MG63 (cell line): ENCODE results near the gene SHROOM3. TPM values are rescaled to one million over a fixed set of nuclear protein-coding genes. Genes with fewer than 3 reads are reported as not detected.

Source experiments
- DNase-seq: peaks from one replicate; pipeline ENCODE4 v3.0.0-alpha.2; 2020
- H3K27me3 ChIP-seq: fragments of 250-450 bp; sonication (Bioruptor Pico); 2 replicates; pipeline ENCODE4 v1.5.1; 2020; ENCODE audit warnings: mild to moderate bottlenecking, moderate library complexity
- H3K36me3 ChIP-seq: fragments of 250-450 bp; sonication (Bioruptor Pico); 2 replicates; pipeline ENCODE4 v1.5.1; 2020; ENCODE audit warnings: mild to moderate bottlenecking, moderate library complexity
- H3K4me3 ChIP-seq: fragments of 250-450 bp; sonication (Bioruptor Pico); 2 replicates; pipeline ENCODE4 v1.5.1; 2020; ENCODE audit warnings: mild to moderate bottlenecking, moderate library complexity
- H3K9me3 ChIP-seq: fragments of 250-450 bp; sonication (Bioruptor Pico); 2 replicates; pipeline ENCODE4 v1.5.1; 2020; ENCODE audit warnings: mild to moderate bottlenecking, moderate library complexity
- total RNA-seq: library from RNA; depleted of rRNA; stranded (reverse); fragments of >200 nt; shearing (Covaris generic); gene quantifications from 2 replicates; pipeline ENCODE4 v1.2.3, GENCODE V29; 2014; ENCODE audit warnings: low replicate concordance; rRNA removed

The SHROOM3 gene
- total RNA-seq, 1 experiment from 2014 or later = 10.0 TPM

GRCh38 chr4:76803522-76803921 lies 368.5 kb downstream of the SHROOM3 start:
- Histone ChIP-seq H3K27me3 (no peaks in the 10 kb centered on the region), H3K4me3 (no peak overlapping the region), H3K9me3 (no peaks in the 10 kb centered on the region), H3K36me3 (no peaks in the 10 kb centered on the region)
- DNase-seq = peak; percentile 60

- Histone ChIP-seq H3K9me3 (no peaks in the 10 kb centered on the region), H3K36me3 (no peaks in the 10 kb centered on the region), H3K27me3 (no peaks in the 10 kb centered on the region), H3K4me3 (no peak overlapping the region)
- no peak for DNase-seq
These were observed 369.1 kb downstream of the SHROOM3 start for GRCh38 chr4:76804096-76804495.

GRCh38 chr4:76806346-76806745 lies 371.3 kb downstream of the SHROOM3 start:
- no peaks in the 10 kb centered on the region for H3K36me3 ChIP-seq
- no peaks in the 10 kb centered on the region for H3K9me3 ChIP-seq
- H3K4me3 ChIP-seq = no peak overlapping the region
- no peak for DNase-seq
- no peaks in the 10 kb centered on the region for H3K27me3 ChIP-seq

- no peak for DNase-seq
- H3K4me3 ChIP-seq = no peak overlapping the region
- no peaks in the 10 kb centered on the region for H3K36me3 ChIP-seq
- no peaks in the 10 kb centered on the region for H3K27me3 ChIP-seq
- H3K9me3 ChIP-seq = no peaks in the 10 kb centered on the region
These were observed 371.7 kb downstream of the SHROOM3 start for GRCh38 chr4:76806757-76807156.

DNA sequence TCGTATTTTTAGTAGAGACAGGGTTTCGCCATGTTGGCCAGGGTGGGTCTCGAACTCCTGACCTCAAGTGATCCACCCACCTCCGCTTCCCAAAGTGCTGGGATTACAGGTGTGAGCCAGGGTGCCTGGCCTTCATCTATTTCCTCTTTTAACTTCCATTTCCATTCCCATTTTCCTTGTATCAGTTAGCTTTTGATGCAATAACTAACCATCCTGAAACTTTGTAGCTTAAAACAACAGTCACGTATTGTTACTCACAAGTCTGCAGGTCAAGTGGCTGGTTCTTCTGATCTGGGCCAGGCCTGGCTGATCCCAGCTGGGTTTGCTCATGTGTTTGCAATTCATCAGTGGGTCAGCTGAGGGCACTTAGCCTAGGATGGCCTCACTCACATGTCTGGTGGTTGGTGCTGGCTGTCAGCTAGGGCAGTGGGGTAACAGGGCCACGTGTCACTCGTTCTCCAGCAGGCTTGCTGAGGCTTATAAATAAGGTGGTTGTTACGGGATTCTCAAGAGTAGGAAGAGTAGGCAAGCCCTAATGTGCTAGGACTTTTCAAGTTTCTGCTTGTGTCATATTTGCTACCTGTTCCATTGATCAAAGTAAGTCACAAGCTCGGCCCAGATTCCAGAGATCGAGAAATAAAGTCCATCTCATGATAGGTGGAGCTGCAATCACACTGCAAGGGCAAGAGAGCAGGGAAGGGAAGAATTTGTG lies 374.7 kb downstream of the SHROOM3 start:
- no peaks in the 10 kb centered on the region for H3K27me3 ChIP-seq
- no peaks in the 10 kb centered on the region for H3K36me3 ChIP-seq
- DNase-seq = no peak
- no peak overlapping the region for H3K4me3 ChIP-seq
- H3K9me3 ChIP-seq = no peaks in the 10 kb centered on the region

- DNase-seq = no peak
- Histone ChIP-seq H3K4me3 (no peak overlapping the region), H3K9me3 (no peaks in the 10 kb centered on the region), H3K27me3 (no peaks in the 10 kb centered on the region), H3K36me3 (no peaks in the 10 kb centered on the region)
These were observed 376.8 kb downstream of the SHROOM3 start for GRCh38 chr4:76811604-76812412.

DNA sequence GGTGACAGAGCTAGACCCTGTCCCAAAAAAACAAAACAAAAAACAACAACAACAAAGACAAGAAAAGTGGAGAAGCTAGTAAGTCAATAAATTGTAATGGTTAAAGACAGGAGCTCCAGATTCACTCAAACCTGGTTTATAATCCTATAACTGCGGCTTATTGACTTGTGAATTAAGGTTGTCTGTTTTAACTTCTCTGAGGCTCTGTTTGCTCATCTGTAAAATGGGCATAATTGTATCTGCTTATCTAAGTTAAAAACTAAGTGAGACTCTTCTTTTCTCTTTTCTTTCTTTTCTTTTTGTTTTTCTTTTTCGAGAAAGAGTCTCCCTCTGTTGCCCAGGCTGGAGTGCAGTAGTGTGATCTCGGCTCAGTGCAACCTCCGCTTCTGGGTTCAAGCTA lies 378.0 kb downstream of the SHROOM3 start:
- Histone ChIP-seq H3K36me3 (no peaks in the 10 kb centered on the region), H3K27me3 (no peaks in the 10 kb centered on the region), H3K4me3 (no peak overlapping the region), H3K9me3 (no peaks in the 10 kb centered on the region)
- no peak for DNase-seq

DNA sequence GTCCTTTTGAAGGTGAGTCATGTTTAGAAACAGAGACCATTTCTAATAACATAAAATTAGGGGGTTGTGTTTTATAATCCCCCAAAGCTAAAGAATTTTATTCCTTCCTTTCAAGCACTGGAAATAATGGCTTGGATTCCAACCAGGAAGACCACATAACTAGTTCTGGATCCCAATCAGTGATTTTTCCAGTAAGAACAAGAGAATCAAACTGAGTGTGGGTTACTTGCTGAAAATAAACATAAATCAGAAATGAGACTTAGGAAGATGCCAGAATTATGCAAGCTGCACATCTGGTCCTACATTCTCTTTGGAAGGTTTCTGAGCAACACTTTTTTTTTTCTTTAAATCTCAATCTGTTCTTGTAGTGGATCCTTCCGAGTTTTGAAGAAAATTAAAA lies 386.6 kb downstream of the SHROOM3 start:
- no peaks in the 10 kb centered on the region for H3K9me3 ChIP-seq
- no peak for DNase-seq
- H3K36me3 ChIP-seq = no peaks in the 10 kb centered on the region
- H3K4me3 ChIP-seq = no peak overlapping the region
- H3K27me3 ChIP-seq = no peaks in the 10 kb centered on the region

GRCh38 chr4:76822303-76822702 lies 387.3 kb downstream of the SHROOM3 start:
- DNase-seq = no peak
- no peak overlapping the region for H3K4me3 ChIP-seq
- H3K27me3 ChIP-seq = no peaks in the 10 kb centered on the region
- no peaks in the 10 kb centered on the region for H3K36me3 ChIP-seq
- H3K9me3 ChIP-seq = no peaks in the 10 kb centered on the region

- Histone ChIP-seq H3K4me3 (no peak overlapping the region), H3K27me3 (no peaks in the 10 kb centered on the region), H3K9me3 (no peaks in the 10 kb centered on the region), H3K36me3 (no peaks in the 10 kb centered on the region)
- DNase-seq = no peak
These were observed 388.5 kb downstream of the SHROOM3 start for GRCh38 chr4:76823495-76823894.

DNA sequence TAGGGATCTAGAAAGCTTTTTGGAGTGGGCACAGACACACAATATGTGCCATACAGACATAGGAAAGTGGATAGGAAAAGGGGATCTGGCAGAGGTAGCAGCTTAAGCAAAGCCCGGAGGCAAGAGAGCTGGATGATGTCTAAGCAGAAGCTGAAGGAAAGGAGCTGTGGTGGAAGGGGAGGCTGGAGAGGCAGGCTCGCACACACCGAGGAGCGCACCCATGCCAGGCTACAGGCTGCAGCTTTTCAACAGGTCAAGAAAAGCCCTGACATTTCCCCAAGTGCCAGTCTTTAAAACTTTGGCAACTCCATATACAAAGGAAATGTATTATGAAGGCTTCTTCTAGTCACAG lies 395.6 kb downstream of the SHROOM3 start:
- Histone ChIP-seq H3K27me3 (no peaks in the 10 kb centered on the region), H3K4me3 (no peak overlapping the region), H3K9me3 (no peaks in the 10 kb centered on the region), H3K36me3 (no peaks in the 10 kb centered on the region)
- DNase-seq = no peak

GRCh38 chr4:76830964-76831703 lies 396.1 kb downstream of the SHROOM3 start:
- no peak overlapping the region for H3K4me3 ChIP-seq
- no peaks in the 10 kb centered on the region for H3K9me3 ChIP-seq

GRCh38 chr4:76831711-76832373 lies 396.8 kb downstream of the SHROOM3 start:
- no peaks in the 10 kb centered on the region for H3K9me3 ChIP-seq
- H3K4me3 ChIP-seq = no peak overlapping the region
- H3K27me3 ChIP-seq = no peaks in the 10 kb centered on the region
- H3K36me3 ChIP-seq = no peaks in the 10 kb centered on the region
- no peak for DNase-seq

More at GRCh38 chr4:76830964-76831703, 396.1 kb downstream of the SHROOM3 start:
- Histone ChIP-seq H3K36me3 (no peaks in the 10 kb centered on the region), H3K27me3 (no peaks in the 10 kb centered on the region)
- DNase-seq = peak; percentile 64

Other genes with a start within 250 kb of the SHROOM3 start
- gene SCARB2, start 221.4 kb upstream of the SHROOM3 start, total RNA-seq = 37.9 and 44.7 TPM in 2 replicates
- 0.16 TPM in 1 of 2 replicates, not detected in the other for gene FAM47E, start 183.5 kb upstream of the SHROOM3 start, total RNA-seq
- 0.13 TPM in 1 of 2 replicates, not detected in the other for gene STBD1, start 128.5 kb upstream of the SHROOM3 start, total RNA-seq
- not detected in 2 replicates for gene CCDC158, start 14.1 kb upstream of the SHROOM3 start, total RNA-seq